CD4-positive, alpha-beta T cell treated with Interleukin-6 for 4 hours (primary cell): ENCODE measurements around the gene DRC3.

Experiments used
- DNase-seq: peaks from one replicate; pipeline ENCODE4 v3.0.0-alpha.2; 2020; ENCODE audit warnings: mixed read lengths

Gene DRC3

DNA sequence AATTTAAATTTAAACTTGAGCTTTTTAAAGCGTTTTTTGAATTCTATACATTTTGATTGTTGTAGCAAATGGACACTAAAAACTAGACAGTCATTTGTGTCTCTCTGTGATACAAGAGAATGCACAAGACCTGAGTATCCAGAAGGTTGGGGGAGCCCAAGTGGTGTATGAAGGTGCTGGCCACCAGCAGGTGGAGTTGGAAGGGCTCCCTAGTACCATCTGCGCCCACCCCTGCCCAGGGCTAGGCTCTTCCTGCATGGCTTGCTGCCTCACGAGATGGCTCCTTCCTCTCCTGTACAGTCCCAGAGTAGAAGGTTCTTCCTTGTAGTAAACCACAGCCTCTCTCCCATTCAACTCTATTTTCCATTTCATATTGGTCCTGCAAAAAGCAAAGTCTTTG is 83.6 kb downstream of the DRC3 start:
- no peak for DNase-seq

DNA sequence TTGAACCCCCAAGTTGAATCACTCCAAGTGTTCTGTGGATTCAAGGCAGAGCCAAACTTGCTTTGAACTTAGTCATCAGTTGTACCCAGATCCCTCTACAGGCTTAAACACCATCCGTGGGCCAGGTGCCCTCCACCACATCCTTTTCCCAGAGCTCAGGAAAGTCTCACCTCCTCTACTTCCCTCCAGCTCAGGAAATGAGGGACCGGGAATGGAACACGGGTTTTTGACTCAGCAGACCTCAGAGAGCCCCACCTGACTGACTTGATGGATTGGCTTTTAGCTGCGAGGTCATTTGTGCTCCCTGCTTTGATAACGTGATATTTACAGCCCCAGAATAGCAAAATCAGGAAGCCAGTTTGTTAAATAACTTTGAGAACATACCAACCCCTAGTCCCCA is 86.6 kb downstream of the DRC3 start:
- no peak for DNase-seq

DNA sequence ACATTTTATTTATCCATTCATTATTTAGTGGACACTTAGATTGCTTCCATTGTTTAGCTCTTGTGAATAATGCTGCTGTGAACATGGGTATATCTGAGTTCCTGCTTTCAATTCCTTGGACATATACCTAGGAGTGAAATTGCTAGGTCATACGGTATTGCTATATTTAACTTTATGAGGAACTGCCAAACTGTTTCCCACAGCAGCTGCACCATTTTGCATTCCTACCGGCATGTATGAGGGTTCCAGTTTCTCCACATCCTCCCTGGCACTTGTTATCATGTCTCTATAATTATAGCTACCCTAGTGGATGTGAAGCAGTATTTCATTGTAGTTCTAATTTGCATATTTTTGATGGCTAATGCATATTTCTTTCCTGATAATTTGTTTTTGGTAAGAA is 91.4 kb downstream of the DRC3 start:
- no peak for DNase-seq

DNA sequence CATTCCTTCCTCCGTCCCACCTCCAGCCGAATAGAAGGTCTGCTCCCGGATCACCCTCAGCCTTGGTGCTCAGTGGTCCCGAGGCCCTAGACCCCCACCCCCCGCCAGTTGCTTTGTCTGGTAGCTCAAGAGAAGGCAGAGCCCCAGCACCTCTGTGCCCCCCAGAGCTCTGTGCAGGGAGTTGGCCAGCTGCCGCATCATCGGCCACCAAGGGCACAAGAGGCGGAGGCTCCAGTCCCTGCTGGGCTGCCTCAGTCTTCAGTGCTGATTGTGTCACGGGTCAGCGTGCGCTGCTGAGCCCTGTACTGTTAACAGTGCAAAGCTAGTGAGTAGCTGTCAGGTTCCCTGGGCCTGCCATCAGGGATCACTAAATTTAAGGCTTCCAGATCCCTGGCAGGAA is 92.9 kb downstream of the DRC3 start:
- DNase-seq = no peak
